GM19099 (cell line): Measurements from ENCODE around the gene RHOC.

Source experiments
- POLR2A ChIP-seq: IDR thresholded peaks from 3 replicates; pipeline ENCODE4 v1.6.1; 2011; ENCODE audit warnings: low read depth; ENCODE audit not compliant: insufficient read length; ENCODE audit errors: extremely low read depth

Gene RHOC

GRCh38 chr1:112704934-112705627, 1.8 kb downstream of the RHOC start:
- peak; percentile 85 for TF ChIP-seq POLR2A

- TF ChIP-seq POLR2A, result no peak
These were observed 2.5 kb downstream of the RHOC start for GRCh38 chr1:112704391-112704933.

- no peak for TF ChIP-seq POLR2A
These were observed 3.2 kb downstream of the RHOC start for GRCh38 chr1:112703706-112704105.

GRCh38 chr1:112702420-112703261, 4.3 kb downstream of the RHOC start:
- no peak for TF ChIP-seq POLR2A

- no peak for TF ChIP-seq POLR2A
These were observed 4.9 kb downstream of the RHOC start for GRCh38 chr1:112702067-112702395.

- no peak for TF ChIP-seq POLR2A
These were observed 5.5 kb downstream of the RHOC start for GRCh38 chr1:112701227-112702066.

GRCh38 chr1:112700290-112701226, 6.4 kb downstream of the RHOC start:
- no peak for TF ChIP-seq POLR2A

- TF ChIP-seq POLR2A, result no peak
These were observed 7.3 kb downstream of the RHOC start for GRCh38 chr1:112699425-112700144.

GRCh38 chr1:112698366-112699310, 8.3 kb downstream of the RHOC start:
- no peak for TF ChIP-seq POLR2A

GRCh38 chr1:112697781-112698201, 9.1 kb downstream of the RHOC start:
- TF ChIP-seq POLR2A, result no peak

- no peak for TF ChIP-seq POLR2A
These were observed 10.2 kb downstream of the RHOC start for GRCh38 chr1:112696578-112697314.

- TF ChIP-seq POLR2A, result no peak
These were observed 11.7 kb downstream of the RHOC start for GRCh38 chr1:112695276-112695675.
